CD4-positive, alpha-beta T cell (primary cell): Measurements from ENCODE around the gene KMT2D. TPM values are rescaled to one million over a fixed set of nuclear protein-coding genes. Genes with fewer than 3 reads are reported as not detected.

Source experiments
- ATAC-seq: fragments of 200-7000 bp; cut with Tn5 transposase; one replicate; pipeline ENCODE4 v1.10.0; 2022; ENCODE audit warnings: mild to moderate bottlenecking; ENCODE audit not compliant: poor library complexity
- CTCF ChIA-PET: fragments of 350-600 bp; sonication (Branson Sonifier 250); formaldehyde crosslinking; loops from one replicate; lab custom pipeline; 2021; ENCODE audit warnings: antibody characterized with exemption, inconsistent platforms; lab: Charles Lee
- POLR2A ChIA-PET: fragments of 350-600 bp; sonication (Branson Sonifier 250); formaldehyde crosslinking; loops from one replicate; lab custom pipeline; 2021; ENCODE audit warnings: antibody characterized with exemption, inconsistent platforms; lab: Charles Lee
- DNase-seq, 14 experiments: peaks; one replicate each; pipeline ENCODE4 v3.0.0-alpha.2; 2013 to 2020; ENCODE audit warnings: mixed read lengths in 2 of 14
- H3K27ac ChIP-seq, 2 donors: one replicate each; pipeline versions ENCODE4 v1.5.1 to v1.7.0; 2013; ENCODE audit warnings: low read length in 2 of 2, low read depth in 1 of 2, mild to moderate bottlenecking in 1 of 2
- H3K27me3 ChIP-seq, 2 experiments: 1 replicate in 1 of 2; 2 replicates in 1 of 2; pipeline versions ENCODE4 v1.6.1 to v1.7.0; 2013; ENCODE audit warnings: low read length in 2 of 2, control low read depth in 1 of 2, mild to moderate bottlenecking in 1 of 2, moderate library complexity in 1 of 2; ENCODE audit not compliant: insufficient read depth in 2 of 2, control insufficient read depth in 1 of 2
- H3K36me3 ChIP-seq: one replicate; pipeline ENCODE4 v1.6.1; 2013; ENCODE audit warnings: low read length, control low read depth; ENCODE audit not compliant: insufficient read depth
- H3K4me1 ChIP-seq: one replicate; pipeline ENCODE4 v1.6.1; 2013; ENCODE audit warnings: low read length, control low read depth; ENCODE audit not compliant: insufficient read depth
- H3K4me3 ChIP-seq: one replicate; pipeline ENCODE4 v1.5.1; 2013; ENCODE audit warnings: mild to moderate bottlenecking, low read length, moderate library complexity
- H3K9me3 ChIP-seq, 2 experiments: 1 replicate in 1 of 2; 2 replicates in 1 of 2; pipeline versions ENCODE4 v1.6.1 to v1.7.0; 2013; ENCODE audit warnings: low read length in 2 of 2, mild to moderate bottlenecking in 2 of 2, control low read depth in 1 of 2, moderate library complexity in 1 of 2; ENCODE audit not compliant: control insufficient read depth in 1 of 2, insufficient read depth in 1 of 2
- H3K27ac Mint-ChIP-seq: one replicate; pipeline ENCODE4 v1.8.0; 2020; ENCODE audit warnings: mixed read lengths
- H3K27me3 Mint-ChIP-seq: one replicate; pipeline ENCODE4 v1.8.0; 2021; ENCODE audit warnings: mixed read lengths
- H3K36me3 Mint-ChIP-seq: one replicate; pipeline ENCODE4 v1.8.0; 2021; ENCODE audit warnings: low read depth, mixed read lengths
- H3K4me1 Mint-ChIP-seq: one replicate; pipeline ENCODE4 v1.8.0; 2021; ENCODE audit warnings: low read depth, mixed read lengths
- H3K4me3 Mint-ChIP-seq: one replicate; pipeline ENCODE4 v1.8.0; 2020; ENCODE audit warnings: mild to moderate bottlenecking, mixed read lengths
- H3K9me3 Mint-ChIP-seq: one replicate; pipeline ENCODE4 v1.8.0; 2020; ENCODE audit warnings: mixed read lengths
- intact Hi-C, 2 experiments: fragments of 100-400 bp; cut with DNase I in 1 of 2; cut with micrococcal nuclease in 1 of 2; formaldehyde crosslinking; loops; one replicate each; pipeline versions ENCODE4 v1.15.1 to v1.9.0; 2023 to 2025; cut with DNase I, micrococcal nuclease
- total RNA-seq, 174 experiments: library from RNA in 2 of 174; stranded (reverse) in 2 of 174; gene quantifications; one replicate each; pipeline ENCODE4 v1.2.3 and lab custom pipeline; 2021 to 2026
- TF ChIP-seq, protein P1 (sequence below): fragments of 200-600 bp; IDR thresholded peaks from one replicate; pipeline ENCODE4 v1.8.0; 2022; ENCODE audit warnings: antibody characterized with exemption, mild to moderate bottlenecking

The KMT2D gene
- total RNA-seq, 2 experiments from 2014 or later: 107 to 110 TPM

DNA sequence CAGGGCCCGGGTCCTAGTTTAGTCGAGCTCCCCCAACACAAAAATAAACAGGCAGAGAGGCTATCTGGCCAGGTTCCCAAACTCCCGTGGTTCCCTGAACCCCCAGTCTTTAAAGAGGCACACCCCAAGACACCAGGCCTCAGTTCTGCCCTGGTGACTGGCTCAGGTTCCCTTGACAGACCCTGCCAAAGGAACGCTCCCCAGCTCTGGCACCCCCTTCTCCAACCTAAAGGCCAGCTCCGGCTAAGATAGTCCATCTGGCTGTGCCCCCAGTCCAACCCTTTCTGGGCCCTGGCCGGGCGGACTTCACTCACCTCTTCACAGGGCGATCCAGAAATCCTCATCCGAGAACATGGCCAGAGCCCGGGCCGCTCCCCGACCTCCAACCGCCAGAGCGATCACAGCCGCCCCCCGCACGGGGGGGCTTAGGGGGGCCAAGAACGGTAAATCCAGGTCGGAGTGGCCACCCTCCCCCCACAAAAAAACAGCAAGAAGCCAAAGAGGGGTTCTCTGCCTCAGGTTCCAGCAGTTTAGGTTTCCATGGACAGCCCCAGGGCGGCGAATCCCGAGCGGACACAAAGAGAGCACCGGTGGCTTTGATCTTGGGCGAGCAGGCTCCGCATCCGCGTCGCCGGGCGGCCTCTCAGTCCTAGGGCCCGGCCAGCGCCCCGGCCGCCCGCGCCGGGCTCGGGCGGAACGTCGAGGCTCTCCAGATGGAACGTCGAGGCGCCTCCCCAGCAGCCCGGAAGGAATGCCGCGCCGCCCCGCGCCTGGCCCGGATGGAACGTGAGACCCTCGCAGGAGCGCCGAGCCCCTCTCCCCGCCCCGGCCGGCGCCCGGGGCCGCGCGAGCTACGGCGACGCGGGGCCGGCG is 1.1 kb downstream of the KMT2D start:
- Mint-ChIP-seq H3K27me3 (no peaks in the 10 kb centered on the region), H3K9me3 (no peaks in the 10 kb centered on the region), H3K27ac (peak overlapping the region; percentile 55), H3K36me3 (peaks cover 41% of the 10 kb centered on the region), H3K4me1 (peaks cover 65% of the 10 kb centered on the region), H3K4me3 (peak overlapping the region; percentile 92)
- POLR2A ChIA-PET: interaction anchor here (1.0 to 3.4 kb wide), 5 partner anchors 11 to 129 kb away, joined by 3 to 28 read pairs (median 9); partner anchors contain the start of genes RHEBL1, TUBA1A, TUBA1B and WNT1
- peak in 7 of 14 experiments; percentile 6 to 60 (median 21) for DNase-seq
- intact Hi-C loops: loop anchor here in 1 of 2 experiments (5.0 kb wide), 1 partner anchor 73 kb away; the partner anchor contains the start of gene TUBA1B
- Histone ChIP-seq H3K27ac (peak overlapping the region; percentile 49 to 50), H3K9me3 (no peaks in the 10 kb centered on the region), H3K4me3 (peak overlapping the region; percentile 96), H3K27me3 (no peaks in the 10 kb centered on the region), H3K4me1 (peaks cover 63% of the 10 kb centered on the region), H3K36me3 (peaks cover 8% of the 10 kb centered on the region)
- TF ChIP-seq, protein P1, sequence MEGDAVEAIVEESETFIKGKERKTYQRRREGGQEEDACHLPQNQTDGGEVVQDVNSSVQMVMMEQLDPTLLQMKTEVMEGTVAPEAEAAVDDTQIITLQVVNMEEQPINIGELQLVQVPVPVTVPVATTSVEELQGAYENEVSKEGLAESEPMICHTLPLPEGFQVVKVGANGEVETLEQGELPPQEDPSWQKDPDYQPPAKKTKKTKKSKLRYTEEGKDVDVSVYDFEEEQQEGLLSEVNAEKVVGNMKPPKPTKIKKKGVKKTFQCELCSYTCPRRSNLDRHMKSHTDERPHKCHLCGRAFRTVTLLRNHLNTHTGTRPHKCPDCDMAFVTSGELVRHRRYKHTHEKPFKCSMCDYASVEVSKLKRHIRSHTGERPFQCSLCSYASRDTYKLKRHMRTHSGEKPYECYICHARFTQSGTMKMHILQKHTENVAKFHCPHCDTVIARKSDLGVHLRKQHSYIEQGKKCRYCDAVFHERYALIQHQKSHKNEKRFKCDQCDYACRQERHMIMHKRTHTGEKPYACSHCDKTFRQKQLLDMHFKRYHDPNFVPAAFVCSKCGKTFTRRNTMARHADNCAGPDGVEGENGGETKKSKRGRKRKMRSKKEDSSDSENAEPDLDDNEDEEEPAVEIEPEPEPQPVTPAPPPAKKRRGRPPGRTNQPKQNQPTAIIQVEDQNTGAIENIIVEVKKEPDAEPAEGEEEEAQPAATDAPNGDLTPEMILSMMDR: no peak
- peak; percentile 6 for ATAC-seq
- CTCF ChIA-PET: interaction anchor here (0.8 to 2.0 kb wide), 3 partner anchors 15 to 146 kb away, joined by 3 to 7 read pairs (median 4); partner anchors contain the start of gene WNT1

DNA sequence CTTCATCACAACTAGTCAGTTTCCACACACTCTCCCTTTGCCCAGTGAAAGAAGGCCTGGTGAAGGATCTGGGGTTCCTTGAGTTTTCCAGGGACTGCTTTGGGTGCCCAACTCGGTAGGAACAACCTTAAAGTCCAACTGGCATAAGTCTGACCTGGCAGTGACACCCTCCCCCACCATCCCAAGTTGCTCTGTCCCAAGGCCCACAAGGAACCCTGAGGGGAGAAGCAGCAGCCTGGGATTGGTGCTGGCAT is 1.6 kb downstream of the KMT2D start:
- peaks cover 45% of the 10 kb centered on the region for H3K36me3 Mint-ChIP-seq
- peak overlapping the region; percentile 49 to 50 for H3K27ac ChIP-seq
- ChIA-PET CTCF (interaction anchor here (1.4 to 2.0 kb wide), 3 partner anchors 11 to 81 kb away, joined by 3 to 7 read pairs (median 4); partner anchors contain the start of genes RHEBL1 and WNT1), POLR2A (interaction anchor here (1.9 to 3.4 kb wide), 2 partner anchors 11 to 129 kb away, joined by 9 to 28 read pairs; partner anchors contain the start of genes RHEBL1 and TUBA1A)
- H3K4me1 ChIP-seq: peaks cover 64% of the 10 kb centered on the region
- ATAC-seq (no peak), DNase-seq (no peak)
- peaks cover 66% of the 10 kb centered on the region for H3K4me1 Mint-ChIP-seq
- peak overlapping the region; percentile 96 for H3K4me3 ChIP-seq
- TF ChIP-seq, protein P1: no peak
- H3K36me3 ChIP-seq: peaks cover 13% of the 10 kb centered on the region
- no peaks in the 10 kb centered on the region for H3K27me3 Mint-ChIP-seq
- H3K9me3 ChIP-seq: no peaks in the 10 kb centered on the region
- peak overlapping the region; percentile 92 for H3K4me3 Mint-ChIP-seq
- intact Hi-C loops: no loop called here
- peak overlapping the region; percentile 55 for H3K27ac Mint-ChIP-seq
- H3K27me3 ChIP-seq: no peaks in the 10 kb centered on the region
- no peaks in the 10 kb centered on the region for H3K9me3 Mint-ChIP-seq

DNA sequence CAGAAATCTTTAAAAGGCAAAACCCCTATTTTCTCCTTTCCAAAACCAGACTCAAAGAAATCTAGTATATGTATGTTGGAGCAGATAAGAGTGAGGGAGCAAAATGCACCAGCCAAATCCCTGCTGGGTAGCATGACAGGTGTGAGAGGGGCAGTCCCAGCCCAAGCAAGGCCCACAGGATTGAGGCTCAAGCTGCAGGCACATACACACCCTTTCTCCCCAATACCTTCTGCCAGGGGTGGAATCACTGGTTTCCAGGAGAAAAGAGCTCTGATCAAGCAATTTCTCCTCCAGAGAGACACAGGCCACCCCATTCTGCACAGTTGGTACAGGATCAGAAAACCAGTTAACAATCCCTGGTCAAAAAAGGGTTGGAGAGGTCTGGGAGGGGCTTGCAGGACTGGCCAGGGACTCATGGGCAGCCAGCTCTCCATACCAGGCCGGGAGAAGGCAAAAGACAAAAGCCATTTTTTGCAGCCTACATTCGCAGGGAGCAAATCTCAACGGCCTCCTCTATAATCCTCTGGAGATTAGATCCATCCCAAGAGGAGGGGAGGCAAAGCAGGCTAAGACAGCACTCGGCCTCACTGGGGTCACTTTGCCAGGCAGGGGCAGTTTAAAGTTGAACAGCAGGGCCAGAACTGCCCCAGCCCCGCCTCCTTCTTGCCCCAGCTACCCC is 2.1 kb downstream of the KMT2D start:
- peak overlapping the region; percentile 47 to 49 for H3K27ac ChIP-seq
- H3K9me3 ChIP-seq: no peaks in the 10 kb centered on the region
- H3K4me1 ChIP-seq: peaks cover 63% of the 10 kb centered on the region
- ATAC-seq: no peak
- Mint-ChIP-seq H3K9me3 (no peaks in the 10 kb centered on the region), H3K4me3 (peak overlapping the region; percentile 92), H3K4me1 (peaks cover 65% of the 10 kb centered on the region), H3K27ac (peak overlapping the region; percentile 55), H3K27me3 (no peaks in the 10 kb centered on the region), H3K36me3 (peaks cover 50% of the 10 kb centered on the region)
- peak in 1 of 14 experiments; percentile 17 for DNase-seq
- intact Hi-C loops: no loop called here
- H3K27me3 ChIP-seq: no peaks in the 10 kb centered on the region
- peak overlapping the region; percentile 96 for H3K4me3 ChIP-seq
- TF ChIP-seq, protein P1: no peak
- peaks cover 18% of the 10 kb centered on the region for H3K36me3 ChIP-seq
- ChIA-PET CTCF (interaction anchor here (0.8 to 2.0 kb wide), 4 partner anchors 11 to 80 kb away, joined by 3 to 7 read pairs (median 4); partner anchors contain the start of genes RHEBL1 and WNT1), POLR2A (interaction anchor here (1.1 to 3.4 kb wide), 3 partner anchors 12 to 129 kb away, joined by 3 to 28 read pairs (median 4); partner anchors contain the start of genes RHEBL1 and TUBA1B)
